Naive thymus-derived CD4-positive, alpha-beta T cell (primary cell): Measurements from ENCODE around the gene PNP. TPM values are rescaled to one million over a fixed set of nuclear protein-coding genes. Genes with fewer than 3 reads are reported as not detected.

Source experiments
- ATAC-seq: fragments of 150-1000 bp; cut with Tn5 transposase; 2 replicates; pipeline ENCODE4 v1.10.0; 2021; ENCODE audit warnings: mild to moderate bottlenecking, moderate library complexity
- CTCF ChIA-PET: fragments of 350-600 bp; sonication (Branson Sonifier 250); formaldehyde crosslinking; loops from one replicate; lab custom pipeline; 2021; ENCODE audit warnings: antibody characterized with exemption; lab: Charles Lee
- POLR2A ChIA-PET: fragments of 350-600 bp; sonication (Branson Sonifier 250); formaldehyde crosslinking; loops from one replicate; lab custom pipeline; 2021; ENCODE audit warnings: antibody characterized with exemption, inconsistent platforms; lab: Charles Lee
- DNase-seq, 9 donors: peaks; one replicate each; pipeline versions ENCODE4 v3.0.0 to v3.0.0-alpha.2; 2020 to 2022; ENCODE audit warnings: mixed read lengths in 1 of 9
- H3K27ac ChIP-seq: one replicate; pipeline ENCODE4 v1.7.0; 2013; ENCODE audit warnings: mild to moderate bottlenecking, low read depth, low read length, moderate library complexity
- H3K27me3 ChIP-seq, 2 donors: one replicate each; pipeline ENCODE4 v1.7.0; 2013; ENCODE audit warnings: low read length in 2 of 2, mild to moderate bottlenecking in 2 of 2, moderate library complexity in 2 of 2; ENCODE audit not compliant: control insufficient read depth in 2 of 2, insufficient read depth in 2 of 2
- H3K36me3 ChIP-seq, 3 experiments: 1 replicate in 2 of 3; 2 replicates in 1 of 3; pipeline ENCODE4 v1.7.0; 2013; ENCODE audit warnings: low read length in 3 of 3, mild to moderate bottlenecking in 3 of 3, moderate library complexity in 1 of 3; ENCODE audit not compliant: insufficient read depth in 3 of 3, control insufficient read depth in 2 of 3
- H3K4me1 ChIP-seq, 2 donors: one replicate each; pipeline ENCODE4 v1.7.0; 2013; ENCODE audit warnings: low read length in 2 of 2, mild to moderate bottlenecking in 2 of 2, moderate library complexity in 1 of 2; ENCODE audit not compliant: control insufficient read depth in 2 of 2, insufficient read depth in 2 of 2
- H3K4me3 ChIP-seq: 2 replicates; pipeline ENCODE4 v1.7.0; 2013; ENCODE audit warnings: mild to moderate bottlenecking, low read length
- H3K9me3 ChIP-seq, 3 experiments: 1 replicate in 2 of 3; 2 replicates in 1 of 3; pipeline ENCODE4 v1.7.0; 2013; ENCODE audit warnings: low read length in 3 of 3; ENCODE audit not compliant: control insufficient read depth in 2 of 3
- H3K27ac Mint-ChIP-seq, 9 donors: one replicate each; pipeline ENCODE4 v1.8.0; 2020 to 2022; ENCODE audit warnings: mixed read lengths in 9 of 9, mild to moderate bottlenecking in 8 of 9, moderate library complexity in 5 of 9, inconsistent platforms in 2 of 9
- H3K27me3 Mint-ChIP-seq, 5 donors: one replicate each; pipeline ENCODE4 v1.8.0; 2021 to 2022; ENCODE audit warnings: mixed read lengths in 5 of 5, mild to moderate bottlenecking in 1 of 5
- H3K36me3 Mint-ChIP-seq, 5 donors: one replicate each; pipeline ENCODE4 v1.8.0; 2020 to 2022; ENCODE audit warnings: mixed read lengths in 5 of 5, mild to moderate bottlenecking in 3 of 5, inconsistent platforms in 1 of 5
- H3K4me1 Mint-ChIP-seq, 7 donors: one replicate each; pipeline ENCODE4 v1.8.0; 2020 to 2022; ENCODE audit warnings: mixed read lengths in 7 of 7, mild to moderate bottlenecking in 3 of 7, inconsistent platforms in 1 of 7
- H3K4me3 Mint-ChIP-seq, 10 donors: one replicate each; pipeline ENCODE4 v1.8.0; 2020 to 2022; ENCODE audit warnings: mild to moderate bottlenecking in 10 of 10, mixed read lengths in 10 of 10, moderate library complexity in 6 of 10, inconsistent platforms in 2 of 10
- H3K9me3 Mint-ChIP-seq, 11 donors: one replicate each; pipeline ENCODE4 v1.8.0; 2020 to 2022; ENCODE audit warnings: mixed read lengths in 11 of 11, mild to moderate bottlenecking in 4 of 11, inconsistent platforms in 1 of 11, moderate library complexity in 1 of 11
- intact Hi-C, 2 donors: fragments of 100-400 bp; cut with micrococcal nuclease; formaldehyde crosslinking; loops; one replicate each; pipeline ENCODE4 v1.15.1; 2023
- polyA plus RNA-seq, 2 donors: library from polyadenylated mRNA; unstranded; fragments of 300-500 nt; fragmentation: Illumina TruSeq; gene quantifications; one replicate each; pipeline ENCODE4 v1.2.3, GENCODE V29; 2021
- total RNA-seq, 6 experiments: library from RNA in 5 of 6; stranded (reverse) in 5 of 6; gene quantifications; 1 replicate in 5 of 6; 2 replicates in 1 of 6; pipeline ENCODE4 v1.2.3 and lab custom pipeline; 2021 to 2026

PNP gene
- total and polyA plus RNA-seq, 7 experiments from 2014 or later, result 35.6 to 179 (median 82.1) TPM

- Mint-ChIP-seq H3K36me3 (peaks cover 18 to 49% (median 42%) of the 10 kb centered on the region in 5 donors), H3K9me3 (peaks cover 0 to 5% (median 0%) of the 10 kb centered on the region in 11 donors), H3K27me3 (peaks cover 0 to 8% (median 0%) of the 10 kb centered on the region in 5 donors), H3K4me1 (peaks cover 40 to 98% (median 87%) of the 10 kb centered on the region in 7 donors), H3K27ac (peak overlapping the region in 8 of 9 donors; percentile 84 to 94 (median 88)), H3K4me3 (no peak overlapping the region)
- Histone ChIP-seq H3K27me3 (no peaks in the 10 kb centered on the region), H3K4me3 (no peak overlapping the region), H3K27ac (no peak overlapping the region), H3K9me3 (no peaks in the 10 kb centered on the region), H3K4me1 (peaks cover 46 to 51% of the 10 kb centered on the region in 2 donors), H3K36me3 (peaks cover 27 to 34% (median 29%) of the 10 kb centered on the region in 3 experiments)
- DNase-seq (no peak), ATAC-seq (no peak)
- ChIA-PET CTCF (interaction anchor here (1.0 to 1.4 kb wide), 3 partner anchors 52 to 137 kb away, joined by 4 to 5 read pairs (median 5); no protein-coding TSS in a partner anchor), POLR2A (interaction anchor here (1.3 to 3.3 kb wide), 6 partner anchors 9 to 204 kb away, joined by 3 to 36 read pairs (median 8); partner anchors contain the start of genes APEX1, OSGEP and PIP4P1)
- intact Hi-C loops, result no loop called here
Measured at GRCh38 chr14:20478894-20479293, 9.7 kb downstream of the PNP start.

GRCh38 chr14:20482382-20482781 lies 13.2 kb downstream of the PNP start:
- Histone ChIP-seq H3K9me3 (no peaks in the 10 kb centered on the region), H3K4me1 (peaks cover 35 to 36% of the 10 kb centered on the region in 2 donors), H3K36me3 (peaks cover 0 to 3% (median 0%) of the 10 kb centered on the region in 3 experiments), H3K27me3 (no peaks in the 10 kb centered on the region), H3K27ac (no peak overlapping the region), H3K4me3 (no peak overlapping the region)
- Mint-ChIP-seq H3K4me3 (peak overlapping the region in 2 of 10 donors; percentile 20 to 26), H3K27me3 (peaks cover 0 to 8% (median 0%) of the 10 kb centered on the region in 5 donors), H3K36me3 (peaks cover 5 to 18% (median 13%) of the 10 kb centered on the region in 5 donors), H3K27ac (peak overlapping the region in 8 of 9 donors; percentile 70 to 92 (median 86)), H3K9me3 (peaks cover 0 to 9% (median 0%) of the 10 kb centered on the region in 11 donors), H3K4me1 (peaks cover 17 to 94% (median 81%) of the 10 kb centered on the region in 7 donors)
- CTCF ChIA-PET, result interaction anchor here (0.6 to 0.9 kb wide), 3 partner anchors 10 to 67 kb away, joined by 3 read pairs; no protein-coding TSS in a partner anchor
- DNase-seq (no peak), ATAC-seq (no peak)
- intact Hi-C loops, result no loop called here
- POLR2A ChIA-PET, result interaction anchor here (0.6 to 3.8 kb wide), 9 partner anchors 9 to 954 kb away, joined by 3 to 21 read pairs (median 5); partner anchors contain the start of genes APEX1, OSGEP, PIP4P1 and PNP

- CTCF ChIA-PET, result no interaction called here
- H3K27ac Mint-ChIP-seq, result peak overlapping the region in 3 of 9 donors; percentile 84 to 89 (median 88)
- H3K36me3 ChIP-seq, result no peaks in the 10 kb centered on the region
- no peak for ATAC-seq
- intact Hi-C loops, result no loop called here
- H3K36me3 Mint-ChIP-seq, result peaks cover 0 to 6% (median 4%) of the 10 kb centered on the region in 5 donors
- POLR2A ChIA-PET, result interaction anchor here (2.0 to 4.9 kb wide), 4 partner anchors 10 to 24 kb away, joined by 4 to 32 read pairs (median 16); partner anchors contain the start of genes PIP4P1 and PNP
- H3K27me3 Mint-ChIP-seq, result peaks cover 0 to 8% (median 0%) of the 10 kb centered on the region in 5 donors
- H3K4me1 Mint-ChIP-seq, result peaks cover 36 to 96% (median 89%) of the 10 kb centered on the region in 7 donors
- peaks cover 0 to 5% (median 0%) of the 10 kb centered on the region in 11 donors for H3K9me3 Mint-ChIP-seq
- peak overlapping the region in 1 of 10 donors; percentile 24 for H3K4me3 Mint-ChIP-seq
- H3K27me3 ChIP-seq, result no peaks in the 10 kb centered on the region
- H3K9me3 ChIP-seq, result no peaks in the 10 kb centered on the region
- DNase-seq, result no peak
- no peak overlapping the region for H3K27ac ChIP-seq
- H3K4me3 ChIP-seq, result no peak overlapping the region
- H3K4me1 ChIP-seq, result peaks cover 37 to 42% of the 10 kb centered on the region in 2 donors
Measured at GRCh38 chr14:20485900-20486299, 16.7 kb downstream of the PNP start.

- ChIA-PET POLR2A (interaction anchor here (0.6 to 4.9 kb wide), 10 partner anchors 8 to 159 kb away, joined by 3 to 36 read pairs (median 4); partner anchors contain the start of genes APEX1, PARP2, PIP4P1 and PNP), CTCF (no interaction called here)
- H3K4me3 ChIP-seq, result no peak overlapping the region
- peaks cover 44 to 96% (median 89%) of the 10 kb centered on the region in 7 donors for H3K4me1 Mint-ChIP-seq
- intact Hi-C loops, result no loop called here
- peaks cover 0 to 5% (median 0%) of the 10 kb centered on the region in 11 donors for H3K9me3 Mint-ChIP-seq
- ATAC-seq, result no peak
- no peaks in the 10 kb centered on the region for H3K27me3 ChIP-seq
- peak overlapping the region; percentile 12 to 82 (median 69) for H3K4me3 Mint-ChIP-seq
- H3K4me1 ChIP-seq, result peaks cover 37 to 50% of the 10 kb centered on the region in 2 donors
- peak in 1 of 9 donors; percentile 24 for DNase-seq
- peaks cover 0 to 6% (median 4%) of the 10 kb centered on the region in 5 donors for H3K36me3 Mint-ChIP-seq
- H3K9me3 ChIP-seq, result no peaks in the 10 kb centered on the region
- peak overlapping the region; percentile 1 to 93 (median 82) for H3K27ac Mint-ChIP-seq
- peaks cover 0 to 8% (median 0%) of the 10 kb centered on the region in 5 donors for H3K27me3 Mint-ChIP-seq
- no peak overlapping the region for H3K27ac ChIP-seq
- no peaks in the 10 kb centered on the region for H3K36me3 ChIP-seq
Measured at GRCh38 chr14:20486684-20487395, 17.6 kb downstream of the PNP start.

- no peak for ATAC-seq
- no peak overlapping the region for H3K27ac ChIP-seq
- peaks cover 0 to 5% (median 0%) of the 10 kb centered on the region in 11 donors for H3K9me3 Mint-ChIP-seq
- H3K27ac Mint-ChIP-seq, result peak overlapping the region; percentile 39 to 93 (median 82)
- peaks cover 0 to 8% (median 0%) of the 10 kb centered on the region in 5 donors for H3K27me3 Mint-ChIP-seq
- ChIA-PET POLR2A (interaction anchor here (0.6 to 4.9 kb wide), 10 partner anchors 8 to 159 kb away, joined by 3 to 36 read pairs (median 4); partner anchors contain the start of genes APEX1, PARP2, PIP4P1 and PNP), CTCF (no interaction called here)
- H3K4me3 Mint-ChIP-seq, result peak overlapping the region in 9 of 10 donors; percentile 12 to 82 (median 68)
- intact Hi-C loops, result no loop called here
- peaks cover 37 to 50% of the 10 kb centered on the region in 2 donors for H3K4me1 ChIP-seq
- no peaks in the 10 kb centered on the region for H3K36me3 ChIP-seq
- H3K36me3 Mint-ChIP-seq, result peaks cover 0 to 6% (median 4%) of the 10 kb centered on the region in 5 donors
- no peaks in the 10 kb centered on the region for H3K9me3 ChIP-seq
- no peak for DNase-seq
- no peaks in the 10 kb centered on the region for H3K27me3 ChIP-seq
- no peak overlapping the region for H3K4me3 ChIP-seq
- peaks cover 46 to 96% (median 88%) of the 10 kb centered on the region in 7 donors for H3K4me1 Mint-ChIP-seq
Measured at GRCh38 chr14:20487396-20487725, 18.2 kb downstream of the PNP start.
